ENCODE data around the gene N4BP2L1. TPM values are rescaled to one million over a fixed set of nuclear protein-coding genes. Genes with fewer than 3 reads are reported as not detected.

The N4BP2L1 gene
- total and polyA plus RNA-seq, 7 donors = 2.7 to 7.3 (median 3.4) TPM

- no peaks in the 10 kb centered on the region for H3K9me3 ChIP-seq
- peaks cover 4% of the 10 kb centered on the region for H3K4me1 ChIP-seq
- no peak overlapping the region for H3K27ac ChIP-seq
- ATAC-seq (no peak), DNase-seq (no peak)
- intact Hi-C loops (cut with DNase I) = no loop called here
- no peaks in the 10 kb centered on the region for H3K27me3 ChIP-seq (ENCODE audit: insufficient read depth in 3 of 3, low read length in 2 of 3)
- no peak for TF ChIP-seq CTCF (IDR thresholded peaks at IDR 0.05)
- H3K4me3 ChIP-seq = no peak overlapping the region
- H3K36me3 ChIP-seq (ENCODE audit: insufficient read depth in 1 of 2, low read depth in 1 of 2) = peaks cover 5 to 29% of the 10 kb centered on the region in 2 donors
These were observed 20.1 kb upstream of the N4BP2L1 start for GRCh38 chr13:32447894-32448623.

GRCh38 chr13:32446773-32447465, 19.0 kb upstream of the N4BP2L1 start:
- no peak for TF ChIP-seq CTCF (IDR thresholded peaks at IDR 0.05)
- intact Hi-C loops (cut with DNase I) = no loop called here
- H3K4me3 ChIP-seq = no peak overlapping the region
- ATAC-seq (no peak), DNase-seq (no peak)
- H3K4me1 ChIP-seq = peaks cover 4% of the 10 kb centered on the region
- H3K27ac ChIP-seq = no peak overlapping the region
- 81 to 93% (median 84%) methylated on average over 2 of the region's 2 CpGs for WGBS, 3 donors
- peaks cover 5 to 34% of the 10 kb centered on the region in 2 donors for H3K36me3 ChIP-seq (ENCODE audit: insufficient read depth in 1 of 2, low read depth in 1 of 2)
- no peaks in the 10 kb centered on the region for H3K27me3 ChIP-seq (ENCODE audit: insufficient read depth in 3 of 3, low read length in 2 of 3)
- no peaks in the 10 kb centered on the region for H3K9me3 ChIP-seq

DNA sequence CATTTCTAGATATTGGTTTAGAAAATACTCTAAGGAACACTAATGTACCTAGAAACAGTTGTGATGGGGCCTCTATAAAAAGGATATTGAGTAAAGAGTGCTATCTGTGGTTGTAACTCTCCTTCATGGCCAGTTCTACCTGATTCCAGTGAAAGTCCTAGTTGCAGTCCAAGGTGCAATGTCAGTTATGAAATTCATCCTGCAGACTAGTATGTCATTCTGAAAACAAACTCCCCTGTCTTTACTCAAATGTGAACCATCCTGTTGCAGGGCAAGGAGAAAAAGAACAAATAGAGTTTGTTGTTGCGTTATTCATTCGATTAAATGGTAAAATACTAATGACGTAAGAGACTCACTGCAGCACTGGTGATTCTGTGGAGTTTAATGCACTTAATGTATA, 18.3 kb upstream of the N4BP2L1 start:
- no peak for ATAC-seq
- DNase-seq = no peak
- Histone ChIP-seq H3K9me3 (no peaks in the 10 kb centered on the region), H3K27me3 (ENCODE audit: insufficient read depth in 3 of 3, low read length in 2 of 3) (no peaks in the 10 kb centered on the region), H3K36me3 (ENCODE audit: insufficient read depth in 1 of 2, low read depth in 1 of 2) (peaks cover 5 to 39% of the 10 kb centered on the region in 2 donors), H3K27ac (no peak overlapping the region), H3K4me3 (no peak overlapping the region), H3K4me1 (peaks cover 4% of the 10 kb centered on the region)
- no peak for TF ChIP-seq CTCF (IDR thresholded peaks at IDR 0.05)
- intact Hi-C loops (cut with DNase I) = no loop called here
- WGBS, 3 donors = 96 to 97% (median 97%) methylated on average over 3 of the region's 3 CpGs

DNA sequence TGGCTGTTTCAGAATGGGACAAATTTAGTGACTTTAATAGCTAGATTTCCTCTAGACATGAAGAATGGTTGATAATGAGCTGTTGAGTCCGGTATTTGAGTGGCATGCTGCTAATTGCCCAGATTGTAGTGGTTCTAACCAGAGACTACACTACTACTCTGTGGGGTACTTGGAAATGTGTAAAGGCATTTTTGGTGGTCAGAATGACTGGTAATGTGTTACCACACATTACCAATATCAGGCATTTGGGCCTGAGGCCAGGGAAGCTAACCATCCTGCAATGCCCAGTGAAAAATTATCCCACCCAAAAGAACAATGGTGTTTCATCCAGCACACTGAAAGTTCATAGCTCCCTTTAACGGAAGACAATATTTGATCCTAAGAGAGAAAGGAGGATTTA, 17.5 kb upstream of the N4BP2L1 start:
- 79 to 84% (median 81%) methylated on average over 2 of the region's 2 CpGs for WGBS, 3 donors
- H3K27ac ChIP-seq = no peak overlapping the region
- H3K36me3 ChIP-seq (ENCODE audit: insufficient read depth in 1 of 2, low read depth in 1 of 2) = peaks cover 5 to 47% of the 10 kb centered on the region in 2 donors
- no peaks in the 10 kb centered on the region for H3K9me3 ChIP-seq
- no peak overlapping the region for H3K4me3 ChIP-seq
- intact Hi-C loops (cut with DNase I) = no loop called here
- H3K4me1 ChIP-seq = peaks cover 4% of the 10 kb centered on the region
- no peak for TF ChIP-seq CTCF (IDR thresholded peaks at IDR 0.05)
- H3K27me3 ChIP-seq (ENCODE audit: insufficient read depth in 3 of 3, low read length in 2 of 3) = no peaks in the 10 kb centered on the region
- DNase-seq = no peak
- ATAC-seq = no peak

All from psoas muscle (tissue), 8 donors.